Thyroid gland (tissue), 4 donors: ENCODE measurements around the gene MID1. TPM values are rescaled to one million over a fixed set of nuclear protein-coding genes. Genes with fewer than 3 reads are reported as not detected.

Source experiments
- DNase-seq, 2 donors: peaks; one replicate each; pipeline ENCODE4 v3.0.0-alpha.2; 2019
- H3K27ac ChIP-seq, 3 donors: fragments of 200-600 bp; sonication (generic); 1 replicate in 2 of 3; 2 replicates in 1 of 3; pipeline ENCODE4 v1.5.1; 2016 to 2019; ENCODE audit warnings: mild to moderate bottlenecking in 1 of 3, moderate library complexity in 1 of 3
- H3K27me3 ChIP-seq: fragments of 200-600 bp; sonication (generic); one replicate; pipeline ENCODE4 v1.5.1; 2019
- H3K36me3 ChIP-seq, 2 donors: fragments of 200-600 bp; sonication (generic); one replicate each; pipeline ENCODE4 v1.5.1; 2016 to 2019
- H3K4me1 ChIP-seq, 2 donors: fragments of 200-600 bp; sonication (generic); one replicate each; pipeline ENCODE4 v1.5.1; 2017 to 2019
- H3K4me3 ChIP-seq, 3 donors: fragments of 200-600 bp; sonication (generic); replicated peaks in 1 of 3; 1 replicate in 2 of 3; 2 replicates in 1 of 3; pipeline ENCODE4 v1.5.1; 2016; ENCODE audit warnings: mild to moderate bottlenecking in 1 of 3
- H3K9me3 ChIP-seq: fragments of 200-600 bp; sonication (generic); one replicate; pipeline ENCODE4 v1.5.1; 2017
- CTCF ChIP-seq, 6 experiments: fragments of 200-600 bp in 3 of 6; fragments of 450-650 bp in 3 of 6; sonication (generic) in 3 of 6; IDR thresholded peaks; one replicate each; pipeline ENCODE4 v1.5.1; 2016 to 2019; ENCODE audit warnings: antibody characterized with exemption in 6 of 6, mild to moderate bottlenecking in 2 of 6, inconsistent platforms in 1 of 6, moderate library complexity in 1 of 6
- POLR2A ChIP-seq, 2 donors: fragments of 450-650 bp; IDR thresholded peaks; one replicate each; pipeline ENCODE4 v1.6.1; 2017; ENCODE audit warnings: antibody characterized with exemption in 2 of 2, mild to moderate bottlenecking in 2 of 2, moderate library complexity in 1 of 2
- WGBS, 2 donors: methylation state at CpG; one replicate each; pipeline ENCODE4 v1.1.5; 2017; 5-methylcytosine and 5-hydroxymethylcytosine counted together
- intact Hi-C: fragments of 100-400 bp; cut with DNase I; formaldehyde crosslinking; loops from one replicate; pipeline ENCODE4 v1.15.1; 2023
- total RNA-seq, 4 donors: library from RNA; depleted of rRNA; stranded (reverse); fragments of >200 nt; gene quantifications; one replicate each; pipeline ENCODE4 v1.2.3, GENCODE V29; 2016

The MID1 gene
- total RNA-seq, 4 donors from 2014 or later: 9.5 to 19.5 (median 12.7) TPM

- H3K27ac ChIP-seq: no peak overlapping the region
- DNase-seq: no peak
- 63 to 73% methylated on average over 2 to 3 of the region's 3 CpGs for WGBS, 2 donors
Observed at GRCh38 chrX:10486373-10486772, 134.0 kb downstream of the MID1 start.

GRCh38 chrX:10485326-10485725 is 135.1 kb downstream of the MID1 start:
- no peaks in the 10 kb centered on the region for H3K36me3 ChIP-seq
- no peak for DNase-seq

More at GRCh38 chrX:10486373-10486772, 134.0 kb downstream of the MID1 start:
- Histone ChIP-seq H3K4me1 (peaks cover 0 to 5% of the 10 kb centered on the region in 2 donors), H3K27me3 (no peaks in the 10 kb centered on the region), H3K4me3 (no peak overlapping the region), H3K36me3 (no peaks in the 10 kb centered on the region), H3K9me3 (no peaks in the 10 kb centered on the region)
- TF ChIP-seq CTCF (IDR thresholded peaks at IDR 0.05) (no peak), POLR2A (IDR thresholded peaks at IDR 0.05) (no peak)
- intact Hi-C loops: no loop called here

GRCh38 chrX:10484683-10485247 is 135.6 kb downstream of the MID1 start:
- Histone ChIP-seq H3K9me3 (no peaks in the 10 kb centered on the region), H3K27me3 (no peaks in the 10 kb centered on the region), H3K27ac (no peak overlapping the region), H3K4me1 (peaks cover 0 to 5% of the 10 kb centered on the region in 2 donors), H3K36me3 (no peaks in the 10 kb centered on the region), H3K4me3 (no peak overlapping the region)
- intact Hi-C loops: no loop called here
- DNase-seq: no peak
- no peak for TF ChIP-seq POLR2A (IDR thresholded peaks at IDR 0.05)
- no peak for TF ChIP-seq CTCF (IDR thresholded peaks at IDR 0.05)
- 92 to 94% methylated on average over 7 of the region's 7 CpGs for WGBS, 2 donors

More at GRCh38 chrX:10485326-10485725, 135.1 kb downstream of the MID1 start:
- H3K4me3 ChIP-seq: no peak overlapping the region
- 94 to 97% methylated on average over 3 of the region's 3 CpGs for WGBS, 2 donors
- TF ChIP-seq POLR2A (IDR thresholded peaks at IDR 0.05): no peak
- no peak for TF ChIP-seq CTCF (IDR thresholded peaks at IDR 0.05)
- H3K4me1 ChIP-seq: peaks cover 0 to 5% of the 10 kb centered on the region in 2 donors
- intact Hi-C loops: no loop called here
- H3K27ac ChIP-seq: no peak overlapping the region
- H3K9me3 ChIP-seq: no peaks in the 10 kb centered on the region
- no peaks in the 10 kb centered on the region for H3K27me3 ChIP-seq

GRCh38 chrX:10483191-10483831 is 137.1 kb downstream of the MID1 start:
- no peaks in the 10 kb centered on the region for H3K27me3 ChIP-seq
- no peak overlapping the region for H3K4me3 ChIP-seq
- H3K4me1 ChIP-seq: peaks cover 0 to 5% of the 10 kb centered on the region in 2 donors
- peak; percentile 2 to 6 for DNase-seq
- no peaks in the 10 kb centered on the region for H3K36me3 ChIP-seq
- peak overlapping the region; percentile 41 to 64 (median 60) for H3K27ac ChIP-seq
- WGBS, 2 donors: 33 to 38% methylated on average over 9 of the region's 9 CpGs
- intact Hi-C loops: no loop called here
- TF ChIP-seq POLR2A (IDR thresholded peaks at IDR 0.05) (no peak), CTCF (IDR thresholded peaks at IDR 0.05) (no peak)
- no peaks in the 10 kb centered on the region for H3K9me3 ChIP-seq

- H3K27ac ChIP-seq: peak overlapping the region; percentile 21 to 60 (median 41)
- H3K9me3 ChIP-seq: no peaks in the 10 kb centered on the region
- H3K4me1 ChIP-seq: peaks cover 0 to 5% of the 10 kb centered on the region in 2 donors
- H3K4me3 ChIP-seq: no peak overlapping the region
- no peaks in the 10 kb centered on the region for H3K27me3 ChIP-seq
- TF ChIP-seq CTCF (IDR thresholded peaks at IDR 0.05) (no peak), POLR2A (IDR thresholded peaks at IDR 0.05) (no peak)
- DNase-seq: no peak
- H3K36me3 ChIP-seq: no peaks in the 10 kb centered on the region
- WGBS, 2 donors: 64 to 74% methylated on average over 5 of the region's 5 CpGs
- intact Hi-C loops: no loop called here
Observed at GRCh38 chrX:10482708-10483107, 137.7 kb downstream of the MID1 start.
